WERI-Rb-1 (cell line): ENCODE data around the gene ADGRG1.

Experiments
- DNase-seq: peaks from one replicate; pipeline ENCODE4 v3.0.0-alpha.2; 2020
- H3K27ac ChIP-seq: fragments of 250-450 bp; sonication (Bioruptor Pico); 2 replicates; pipeline ENCODE4 v1.5.1; 2020; ENCODE audit warnings: mild to moderate bottlenecking, moderate library complexity
- H3K27me3 ChIP-seq: fragments of 250-450 bp; sonication (Bioruptor Pico); 2 replicates; pipeline ENCODE4 v1.5.1; 2021; ENCODE audit warnings: mild to moderate bottlenecking, low read depth, moderate library complexity; ENCODE audit not compliant: insufficient read depth, severe bottlenecking
- H3K36me3 ChIP-seq: fragments of 250-450 bp; sonication (Bioruptor Pico); 2 replicates; pipeline ENCODE4 v1.5.1; 2020; ENCODE audit warnings: mild to moderate bottlenecking, moderate library complexity
- H3K4me3 ChIP-seq: 2 replicates; pipeline ENCODE4 v1.5.1; 2011; ENCODE audit warnings: low read depth, mild to moderate bottlenecking, control low read depth, low read length
- H3K9me3 ChIP-seq: fragments of 250-450 bp; sonication (Bioruptor Pico); 2 replicates; pipeline ENCODE4 v1.5.1; 2021; ENCODE audit warnings: mild to moderate bottlenecking, moderate library complexity; ENCODE audit not compliant: severe bottlenecking
- TF ChIP-seq, protein P1 (sequence below): IDR thresholded peaks from 2 replicates; pipeline ENCODE4 v1.5.1; 2011; ENCODE audit warnings: low read depth, mild to moderate bottlenecking, control low read depth, inconsistent platforms, low read length

Gene ADGRG1

DNA sequence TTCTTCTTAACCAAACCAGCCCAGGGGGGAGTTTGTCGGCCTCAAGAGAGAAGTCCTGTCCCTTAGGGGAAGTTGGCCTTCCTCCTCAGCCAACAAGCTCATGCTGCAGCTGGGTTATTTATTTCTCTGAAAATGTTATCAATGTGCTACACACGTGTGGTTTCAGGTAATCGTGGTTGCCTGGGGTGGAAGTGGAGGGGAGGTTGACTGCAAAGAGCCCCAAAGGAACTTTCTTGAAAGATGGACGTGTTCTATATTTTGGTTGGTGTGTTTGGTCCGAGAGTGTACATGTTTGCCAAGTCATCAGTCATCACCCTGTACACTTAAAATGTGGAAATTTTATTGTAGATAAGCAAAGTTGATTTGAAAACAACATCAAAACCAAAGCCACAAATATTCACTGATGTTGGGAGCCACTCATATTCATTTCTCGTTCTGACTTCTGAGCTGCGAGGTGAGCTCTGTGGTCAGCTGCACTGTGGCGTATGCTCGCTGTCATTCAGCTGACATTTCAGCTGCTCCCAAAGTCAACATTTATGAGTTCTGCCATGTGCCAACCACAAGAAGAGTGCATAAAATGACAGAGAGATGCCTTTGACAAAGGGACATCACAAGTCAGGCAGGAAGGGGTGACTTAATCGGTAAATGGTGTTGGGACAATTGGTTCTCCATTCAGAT lies 26.5 kb upstream of the ADGRG1 start:
- no peaks in the 10 kb centered on the region for H3K9me3 ChIP-seq
- TF ChIP-seq, protein P1, sequence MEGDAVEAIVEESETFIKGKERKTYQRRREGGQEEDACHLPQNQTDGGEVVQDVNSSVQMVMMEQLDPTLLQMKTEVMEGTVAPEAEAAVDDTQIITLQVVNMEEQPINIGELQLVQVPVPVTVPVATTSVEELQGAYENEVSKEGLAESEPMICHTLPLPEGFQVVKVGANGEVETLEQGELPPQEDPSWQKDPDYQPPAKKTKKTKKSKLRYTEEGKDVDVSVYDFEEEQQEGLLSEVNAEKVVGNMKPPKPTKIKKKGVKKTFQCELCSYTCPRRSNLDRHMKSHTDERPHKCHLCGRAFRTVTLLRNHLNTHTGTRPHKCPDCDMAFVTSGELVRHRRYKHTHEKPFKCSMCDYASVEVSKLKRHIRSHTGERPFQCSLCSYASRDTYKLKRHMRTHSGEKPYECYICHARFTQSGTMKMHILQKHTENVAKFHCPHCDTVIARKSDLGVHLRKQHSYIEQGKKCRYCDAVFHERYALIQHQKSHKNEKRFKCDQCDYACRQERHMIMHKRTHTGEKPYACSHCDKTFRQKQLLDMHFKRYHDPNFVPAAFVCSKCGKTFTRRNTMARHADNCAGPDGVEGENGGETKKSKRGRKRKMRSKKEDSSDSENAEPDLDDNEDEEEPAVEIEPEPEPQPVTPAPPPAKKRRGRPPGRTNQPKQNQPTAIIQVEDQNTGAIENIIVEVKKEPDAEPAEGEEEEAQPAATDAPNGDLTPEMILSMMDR = no peak
- DNase-seq = no peak
- no peaks in the 10 kb centered on the region for H3K27me3 ChIP-seq
- no peak overlapping the region for H3K27ac ChIP-seq
- H3K36me3 ChIP-seq = no peaks in the 10 kb centered on the region
- H3K4me3 ChIP-seq = no peak overlapping the region

DNA sequence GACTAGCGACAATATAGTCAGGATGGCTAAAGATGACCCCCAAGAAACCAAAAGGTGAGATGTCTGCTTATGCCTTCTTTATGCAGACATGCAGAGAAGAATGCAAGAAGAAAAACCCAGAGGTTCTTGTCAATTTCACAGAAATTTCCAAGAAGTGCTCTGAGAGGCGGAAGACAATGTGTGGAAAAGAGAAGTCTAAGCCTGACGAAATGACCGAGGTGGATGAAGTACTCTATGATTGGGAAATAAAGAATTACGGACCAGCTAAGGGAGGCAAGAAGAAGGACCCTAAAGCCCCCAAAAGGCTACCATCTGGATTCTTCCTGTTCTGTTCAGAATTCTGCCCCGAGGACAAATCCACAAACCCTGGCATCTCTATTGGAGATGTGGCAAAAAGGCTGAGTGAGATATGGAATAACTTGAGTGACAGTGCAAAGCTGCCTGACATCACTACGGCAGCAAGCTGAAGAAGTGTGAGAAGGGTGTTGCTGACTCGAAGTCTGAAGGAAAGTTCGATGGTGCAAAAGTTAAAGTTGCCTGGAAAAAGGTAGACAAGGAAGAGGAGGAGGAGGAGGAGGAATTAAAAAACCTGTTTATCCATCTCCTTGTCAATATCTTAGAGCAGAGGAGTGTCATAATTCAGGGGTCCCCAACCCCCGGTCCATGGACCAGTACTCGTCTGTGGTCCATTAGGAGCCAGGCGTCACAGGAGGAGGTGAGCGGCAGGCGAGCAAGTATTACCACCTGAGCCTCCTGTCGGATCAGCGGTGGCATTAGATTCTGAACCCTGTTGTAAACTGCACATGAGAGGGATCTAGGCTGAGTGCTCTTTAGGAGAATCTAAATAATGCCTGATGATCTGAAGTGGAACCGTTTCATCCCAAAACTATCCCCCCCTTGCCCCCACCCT lies 25.1 kb upstream of the ADGRG1 start:
- TF ChIP-seq, protein P1 = no peak
- H3K4me3 ChIP-seq = no peak overlapping the region
- no peaks in the 10 kb centered on the region for H3K9me3 ChIP-seq
- no peak overlapping the region for H3K27ac ChIP-seq
- DNase-seq = no peak
- H3K27me3 ChIP-seq = no peaks in the 10 kb centered on the region
- no peaks in the 10 kb centered on the region for H3K36me3 ChIP-seq

- H3K4me3 ChIP-seq = no peak overlapping the region
Observed at GRCh38 chr16:57604177-57604576, 24.3 kb upstream of the ADGRG1 start.

GRCh38 chr16:57606147-57606846 lies 22.1 kb upstream of the ADGRG1 start:
- no peak overlapping the region for H3K4me3 ChIP-seq
- H3K36me3 ChIP-seq = no peaks in the 10 kb centered on the region

More at GRCh38 chr16:57604177-57604576, 24.3 kb upstream of the ADGRG1 start:
- TF ChIP-seq, protein P1 = no peak
- no peak for DNase-seq
- Histone ChIP-seq H3K27ac (no peak overlapping the region), H3K27me3 (no peaks in the 10 kb centered on the region), H3K9me3 (no peaks in the 10 kb centered on the region), H3K36me3 (no peaks in the 10 kb centered on the region)

DNA sequence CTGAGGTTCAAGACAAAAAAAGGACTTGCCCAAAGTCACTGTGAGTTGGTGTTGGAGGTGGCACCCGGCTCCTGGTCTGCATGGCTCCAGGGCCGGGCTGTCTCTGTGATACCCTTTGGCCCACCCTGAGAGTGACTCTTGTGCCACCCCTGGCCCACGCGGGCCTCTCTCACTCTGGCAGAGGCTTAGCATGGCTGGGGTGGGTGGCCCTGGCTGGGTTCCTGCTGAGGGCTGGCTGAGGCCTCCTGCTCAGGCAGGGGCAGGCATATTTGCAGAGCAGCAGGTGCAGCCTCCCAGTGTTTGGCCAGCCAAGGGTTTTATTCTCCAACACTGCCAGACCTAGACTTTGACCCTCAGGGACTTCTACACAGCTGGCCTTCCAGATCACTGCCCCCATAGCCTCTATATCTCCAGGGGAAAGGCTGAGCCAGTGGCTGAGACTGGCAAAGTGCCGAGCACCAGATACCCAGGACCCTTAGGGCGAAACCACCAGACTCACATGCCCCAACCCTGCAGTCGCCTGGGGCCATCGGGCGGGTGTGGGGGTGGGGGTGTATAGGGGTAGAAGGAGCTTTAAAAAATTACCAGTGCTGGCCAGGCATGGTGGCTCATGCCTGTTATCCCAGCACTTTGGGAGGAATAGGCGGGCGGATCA lies 21.5 kb upstream of the ADGRG1 start:
- Histone ChIP-seq H3K36me3 (no peaks in the 10 kb centered on the region), H3K9me3 (no peaks in the 10 kb centered on the region), H3K4me3 (no peak overlapping the region), H3K27me3 (no peaks in the 10 kb centered on the region), H3K27ac (no peak overlapping the region)
- no peak for DNase-seq
- TF ChIP-seq, protein P1 = no peak

More at GRCh38 chr16:57606147-57606846, 22.1 kb upstream of the ADGRG1 start:
- Histone ChIP-seq H3K9me3 (no peaks in the 10 kb centered on the region), H3K27me3 (no peaks in the 10 kb centered on the region), H3K27ac (no peak overlapping the region)
- TF ChIP-seq, protein P1 = no peak
- DNase-seq = no peak
